Endothelial cell of umbilical vein (primary cell): ENCODE measurements around the gene CCDC177. TPM values are rescaled to one million over a fixed set of nuclear protein-coding genes. Genes with fewer than 3 reads are reported as not detected.

Source experiments
- BruUV-seq: library from RNA; stranded (reverse); fragments of 400-500 nt; replicated peaks from 2 replicates; lab custom pipeline; 2021; lab: Mats Ljungman, UMichigan
- CTCF ChIA-PET: fragments of 300-600, 350-600 bp; sonication (Branson Sonifier 250); formaldehyde crosslinking; loops from one replicate; lab custom pipeline; 2021; ENCODE audit warnings: antibody characterized with exemption, inconsistent platforms; lab: Charles Lee
- POLR2A ChIA-PET: fragments of 300-600, 350-600 bp; sonication (Branson Sonifier 250); formaldehyde crosslinking; loops from one replicate; lab custom pipeline; 2021; ENCODE audit warnings: antibody characterized with exemption, inconsistent platforms; lab: Charles Lee
- DNase-seq: peaks from one replicate; pipeline ENCODE4 v3.0.0-alpha.2; 2011; ENCODE audit warnings: low read depth, low spot score
- FAIRE-seq: peaks from 2 replicates; lab custom pipeline; 2011; peaks lifted over from hg19 to GRCh38; lab: Jason Lieb, UNC
- H2AFZ ChIP-seq: 2 replicates; pipeline ENCODE4 v1.6.0; 2012; ENCODE audit warnings: low read depth, low read length, control low read depth, inconsistent platforms
- H3K27ac ChIP-seq: 2 replicates; pipeline ENCODE4 v1.5.1; 2011; ENCODE audit warnings: low read depth, mild to moderate bottlenecking, control low read depth, low read length, moderate library complexity; ENCODE audit not compliant: insufficient read depth
- H3K27me3 ChIP-seq, 2 experiments: 2 replicates each; pipeline versions ENCODE4 v1.6.0 to v1.6.1; 2011; ENCODE audit warnings: low read length in 2 of 2, mixed read lengths in 1 of 2; ENCODE audit not compliant: control insufficient read depth in 2 of 2, insufficient read depth in 2 of 2
- H3K36me3 ChIP-seq, 2 experiments: 2 replicates in 1 of 2; 3 replicates in 1 of 2; pipeline ENCODE4 v1.5.1; 2011; ENCODE audit warnings: low read length in 2 of 2, mild to moderate bottlenecking in 1 of 2, moderate library complexity in 1 of 2; ENCODE audit not compliant: control insufficient read depth in 2 of 2, insufficient read depth in 2 of 2; ENCODE audit errors: extremely low read depth in 1 of 2
- H3K4me1 ChIP-seq: 3 replicates; pipeline ENCODE4 v1.5.1; 2011; ENCODE audit warnings: mild to moderate bottlenecking, low read length; ENCODE audit not compliant: control insufficient read depth, insufficient read depth; ENCODE audit errors: extremely low read depth
- H3K4me2 ChIP-seq: 2 replicates; pipeline ENCODE4 v1.6.1; 2011; ENCODE audit warnings: low read length, control low read depth, mixed read lengths; ENCODE audit not compliant: insufficient read depth
- H3K4me3 ChIP-seq, 3 experiments: fragments of 200-600 bp in 1 of 3; sonication (generic), shearing (Covaris generic) in 1 of 3; replicated peaks in 1 of 3; 2 replicates each; pipeline ENCODE4 v1.5.1; 2011 to 2016; ENCODE audit warnings: control low read depth in 3 of 3, low read length in 3 of 3, mild to moderate bottlenecking in 2 of 3, inconsistent platforms in 1 of 3, low read depth in 1 of 3, moderate library complexity in 1 of 3; ENCODE audit not compliant: insufficient read depth in 1 of 3
- H3K79me2 ChIP-seq: 2 replicates; pipeline ENCODE4 v1.6.0; 2012; ENCODE audit warnings: low read length, inconsistent platforms; ENCODE audit not compliant: control insufficient read depth, insufficient read depth
- H3K9ac ChIP-seq: replicated peaks from 2 replicates; pipeline ENCODE3; 2011; ENCODE audit warnings: low read length, control low read depth; ENCODE audit not compliant: insufficient read depth; ENCODE audit errors: extremely low read depth
- H3K9me1 ChIP-seq: replicated peaks from 3 replicates; pipeline ENCODE4 v1.6.0; 2011; ENCODE audit warnings: mild to moderate bottlenecking, low read length; ENCODE audit not compliant: control insufficient read depth, insufficient read depth; ENCODE audit errors: extremely low read depth
- H3K9me3 ChIP-seq: replicated peaks from 2 replicates; pipeline ENCODE4 v1.5.1; 2012; ENCODE audit warnings: low read length, inconsistent platforms; ENCODE audit not compliant: control insufficient read depth, insufficient read depth
- H4K20me1 ChIP-seq: replicated peaks from 2 replicates; pipeline ENCODE3; 2011; ENCODE audit warnings: mild to moderate bottlenecking, low read length; ENCODE audit not compliant: control insufficient read depth, insufficient read depth; ENCODE audit errors: extremely low read depth
- CTCF ChIP-seq, 2 donors: IDR thresholded peaks; 1 replicate in 1 of 2; 2 replicates in 1 of 2; pipeline ENCODE4 v1.5.1; 2011; ENCODE audit warnings: low read length in 2 of 2, mild to moderate bottlenecking in 2 of 2, moderate library complexity in 2 of 2, control low read depth in 1 of 2, inconsistent platforms in 1 of 2, low read depth in 1 of 2; ENCODE audit not compliant: insufficient read depth in 1 of 2; ENCODE audit errors: extremely low read depth in 1 of 2
- EZH2 ChIP-seq: IDR thresholded peaks from 2 replicates; pipeline ENCODE4 v1.6.1; 2012; ENCODE audit warnings: borderline replicate concordance, low read depth, mild to moderate bottlenecking, moderate library complexity, low read length, inconsistent platforms; ENCODE audit not compliant: severe bottlenecking
- FOS ChIP-seq: IDR thresholded peaks from 2 replicates; pipeline ENCODE4 v1.6.1; 2011; ENCODE audit warnings: mild to moderate bottlenecking, low read length, moderate library complexity, borderline replicate concordance; ENCODE audit not compliant: insufficient read depth
- GATA2 ChIP-seq: IDR thresholded peaks from 2 replicates; pipeline ENCODE4 v1.7.0; 2011; ENCODE audit warnings: low read depth, mild to moderate bottlenecking, moderate library complexity, mixed read lengths, low read length; ENCODE audit not compliant: insufficient read length, insufficient read depth
- JUN ChIP-seq: IDR thresholded peaks from 2 replicates; pipeline ENCODE4 v1.6.1; 2011; ENCODE audit warnings: borderline replicate concordance, low read depth; ENCODE audit not compliant: insufficient read length, insufficient read depth
- MAX ChIP-seq: IDR thresholded peaks from 2 replicates; pipeline ENCODE4 v1.6.1; 2011; ENCODE audit not compliant: insufficient read depth, insufficient read length
- MYC ChIP-seq: IDR thresholded peaks from one replicate; pipeline ENCODE4 v1.6.1; 2011; ENCODE audit warnings: mild to moderate bottlenecking, low read depth, low read length
- POLR2A ChIP-seq: IDR thresholded peaks from 2 replicates; pipeline ENCODE4 v1.6.1; 2012; ENCODE audit warnings: low read depth, mild to moderate bottlenecking, control low read depth, low read length
- POLR2AphosphoS5 ChIP-seq: IDR thresholded peaks from 2 replicates; pipeline ENCODE4 v1.6.1; 2012; ENCODE audit warnings: low read depth, mild to moderate bottlenecking, control low read depth, low read length, moderate library complexity; ENCODE audit not compliant: insufficient read depth
- dilution Hi-C: fragments of 300-500 bp; cut with MboI; formaldehyde crosslinking; loops from one replicate; pipeline ENCODE4 v1.15.0; 2019; ENCODE audit warnings: low sequenced_read_pairs; ENCODE audit not compliant: extremely low pct_ligation_motif_present
- intact Hi-C: fragments of 100-400 bp; cut with micrococcal nuclease; formaldehyde crosslinking; loops from one replicate; pipeline ENCODE4 v1.10.0; 2022
- polyA plus RNA-seq, 4 experiments: library from polyadenylated mRNA; depleted of rRNA in 3 of 4; stranded (reverse) in 3 of 4; unstranded in 1 of 4; fragments of >200 nt; gene quantifications; 2 replicates each; pipeline versions ENCODE4 v1.2.1 to v1.2.3, GENCODE V29; 2011 to 2012; ENCODE audit warnings: missing spikeins in 1 of 4
- total RNA-seq: library from RNA; stranded (reverse); gene quantifications from 2 replicates; pipeline ENCODE4 v1.2.3, GENCODE V29; 2021

The CCDC177 gene
- total and polyA plus RNA-seq, 2 donors (not counting 3 experiments of a cell fraction or from before 2014, with no cell fraction given) = not detected

- Histone ChIP-seq H3K27ac (no peak overlapping the region), H3K4me3 (no peak overlapping the region), H3K4me2 (no peak overlapping the region), H3K9ac (no peak overlapping the region), H3K9me3 (no peaks in the 10 kb centered on the region), H4K20me1 (no peaks in the 10 kb centered on the region), H3K36me3 (no peaks in the 10 kb centered on the region), H3K27me3 (peaks cover 5 to 12% of the 10 kb centered on the region in 2 experiments), H3K9me1 (no peaks in the 10 kb centered on the region), H3K4me1 (no peaks in the 10 kb centered on the region), H2AFZ (no peak overlapping the region), H3K79me2 (no peaks in the 10 kb centered on the region)
- CTCF ChIA-PET = interaction anchor here (0.8 to 0.9 kb wide), 2 partner anchors 16 to 23 kb away, joined by 3 to 4 read pairs; no protein-coding TSS in a partner anchor
- POLR2A ChIA-PET = no interaction called here
- DNase-seq = no peak
- intact Hi-C loops (no loop called here), dilution Hi-C loops (no loop called here)
- BruUV-seq = no TSS peak
- TF ChIP-seq GATA2 (no peak), MYC (no peak), EZH2 (no peak), MAX (no peak), CTCF (IDR thresholded peaks at IDR 0.05; ENCODE audit: extremely low read depth in 1 of 2, insufficient read depth in 1 of 2, low read depth in 1 of 2, low read length in 2 of 2) (no peak), POLR2A (no peak), FOS (no peak), JUN (no peak), POLR2AphosphoS5 (no peak)
- FAIRE-seq = no peak
These were observed 23.2 kb downstream of the CCDC177 start for GRCh38 chr14:69551511-69551910.
